ENCODE data around the gene SLC23A2. TPM values are rescaled to one million over a fixed set of nuclear protein-coding genes. Genes with fewer than 3 reads are reported as not detected.

Gene SLC23A2
- total RNA-seq, 2 donors from 2014 or later: 12.3 to 13.7 TPM

GRCh38 chr20:4854561-4854901 lies 146.8 kb downstream of the SLC23A2 start:
- 94% methylated on average over 4 of the region's 4 CpGs; no CpG with 5 or more reads in 1 of the 2 experiments for WGBS, 2 experiments (ENCODE audit: insufficient coverage in 1 of 2, insufficient read length in 1 of 2)
- Histone ChIP-seq H3K36me3 (ENCODE audit: control insufficient read depth, insufficient read depth, low read length) (peaks cover 9% of the 10 kb centered on the region), H3K4me3 (ENCODE audit: low read length) (no peak overlapping the region), H3K27me3 (ENCODE audit: control insufficient read depth, insufficient read depth, low read length, poor library complexity, severe bottlenecking) (no peaks in the 10 kb centered on the region), H3K4me1 (ENCODE audit: control insufficient read depth, insufficient read depth, low read length) (no peaks in the 10 kb centered on the region), H3K9me3 (ENCODE audit: control insufficient read depth, low read length) (no peaks in the 10 kb centered on the region), H3K9ac (ENCODE audit: extremely low read depth, low read length, poor library complexity, severe bottlenecking) (no peak overlapping the region), H3K27ac (ENCODE audit: low read depth, low read length) (no peak overlapping the region)
- no peak for TF ChIP-seq CTCF (conservative IDR thresholded peaks at IDR 0.05)
- Mint-ChIP-seq H3K27me3 (ENCODE audit: insufficient read depth) (no peaks in the 10 kb centered on the region), H3K4me1 (no peaks in the 10 kb centered on the region), H3K27ac (no peak overlapping the region), H3K36me3 (ENCODE audit: low read depth) (peaks cover 17% of the 10 kb centered on the region), H3K9me3 (no peaks in the 10 kb centered on the region), H3K4me3 (no peak overlapping the region)
- no peak for DNase-seq

GRCh38 chr20:4853757-4854560 lies 147.4 kb downstream of the SLC23A2 start:
- Histone ChIP-seq H3K4me3 (ENCODE audit: low read length) (no peak overlapping the region), H3K36me3 (ENCODE audit: control insufficient read depth, insufficient read depth, low read length) (peaks cover 5% of the 10 kb centered on the region), H3K27me3 (ENCODE audit: control insufficient read depth, insufficient read depth, low read length, poor library complexity, severe bottlenecking) (no peaks in the 10 kb centered on the region), H3K27ac (ENCODE audit: low read depth, low read length) (no peak overlapping the region), H3K9ac (ENCODE audit: extremely low read depth, low read length, poor library complexity, severe bottlenecking) (no peak overlapping the region), H3K9me3 (ENCODE audit: control insufficient read depth, low read length) (no peaks in the 10 kb centered on the region), H3K4me1 (ENCODE audit: control insufficient read depth, insufficient read depth, low read length) (no peaks in the 10 kb centered on the region)
- whole genome bisulfite sequencing, 2 experiments (ENCODE audit: insufficient coverage in 1 of 2, insufficient read length in 1 of 2): 90 to 94% methylated on average over 2 to 8 of the region's 9 CpGs
- no peak for TF ChIP-seq CTCF (conservative IDR thresholded peaks at IDR 0.05)
- peaks cover 16% of the 10 kb centered on the region for H3K36me3 Mint-ChIP-seq (ENCODE audit: low read depth)
- no peaks in the 10 kb centered on the region for H3K4me1 Mint-ChIP-seq
- H3K27me3 Mint-ChIP-seq (ENCODE audit: insufficient read depth): no peaks in the 10 kb centered on the region
- H3K4me3 Mint-ChIP-seq: no peak overlapping the region
- no peak overlapping the region for H3K27ac Mint-ChIP-seq
- no peak for DNase-seq
- H3K9me3 Mint-ChIP-seq: no peaks in the 10 kb centered on the region

GRCh38 chr20:4853004-4853403 lies 148.3 kb downstream of the SLC23A2 start:
- Histone ChIP-seq H3K27ac (ENCODE audit: low read depth, low read length) (no peak overlapping the region), H3K36me3 (ENCODE audit: control insufficient read depth, insufficient read depth, low read length) (peaks cover 5% of the 10 kb centered on the region), H3K27me3 (ENCODE audit: control insufficient read depth, insufficient read depth, low read length, poor library complexity, severe bottlenecking) (no peaks in the 10 kb centered on the region), H3K4me3 (ENCODE audit: low read length) (no peak overlapping the region), H3K9me3 (ENCODE audit: control insufficient read depth, low read length) (no peaks in the 10 kb centered on the region), H3K4me1 (ENCODE audit: control insufficient read depth, insufficient read depth, low read length) (no peaks in the 10 kb centered on the region), H3K9ac (ENCODE audit: extremely low read depth, low read length, poor library complexity, severe bottlenecking) (no peak overlapping the region)
- H3K9me3 Mint-ChIP-seq: no peaks in the 10 kb centered on the region
- no peak for TF ChIP-seq CTCF (conservative IDR thresholded peaks at IDR 0.05)
- H3K4me1 Mint-ChIP-seq: no peaks in the 10 kb centered on the region
- no peak for DNase-seq
- peaks cover 6% of the 10 kb centered on the region for H3K36me3 Mint-ChIP-seq (ENCODE audit: low read depth)
- H3K27ac Mint-ChIP-seq: no peak overlapping the region
- no peak overlapping the region for H3K4me3 Mint-ChIP-seq
- H3K27me3 Mint-ChIP-seq (ENCODE audit: insufficient read depth): no peaks in the 10 kb centered on the region
- WGBS, 2 experiments (ENCODE audit: insufficient coverage in 1 of 2, insufficient read length in 1 of 2): 95 to 97% methylated on average over 13 to 15 of the region's 15 CpGs

Data from endodermal cell (in vitro differentiated cells).